Measurements from ENCODE around the gene TSC22D2. TPM values are rescaled to one million over a fixed set of nuclear protein-coding genes. Genes with fewer than 3 reads are reported as not detected.

Gene TSC22D2
- total RNA-seq, 1 donor from 2014 or later = 25.6 TPM

- no peak for DNase-seq (ENCODE audit: low spot score)
These were observed 4.6 kb downstream of the TSC22D2 start for GRCh38 chr3:150412561-150413231.

- no peak for DNase-seq (ENCODE audit: low spot score)
These were observed 6.2 kb downstream of the TSC22D2 start for GRCh38 chr3:150414258-150414657.

- no peak for DNase-seq (ENCODE audit: low spot score)
These were observed 6.9 kb downstream of the TSC22D2 start for GRCh38 chr3:150414959-150415358.

GRCh38 chr3:150419076-150419868 lies 11.2 kb downstream of the TSC22D2 start:
- no peak for DNase-seq (ENCODE audit: low spot score)

- DNase-seq (ENCODE audit: low spot score) = no peak
These were observed 11.9 kb downstream of the TSC22D2 start for GRCh38 chr3:150419959-150420358.

- no peak for DNase-seq (ENCODE audit: low spot score)
These were observed 13.2 kb downstream of the TSC22D2 start for GRCh38 chr3:150421256-150421655.

GRCh38 chr3:150421799-150422548 lies 13.9 kb downstream of the TSC22D2 start:
- no peak for DNase-seq (ENCODE audit: low spot score)

GRCh38 chr3:150422907-150423306 lies 14.8 kb downstream of the TSC22D2 start:
- DNase-seq (ENCODE audit: low spot score) = no peak

GRCh38 chr3:150423761-150424160 lies 15.7 kb downstream of the TSC22D2 start:
- no peak for DNase-seq (ENCODE audit: low spot score)

GRCh38 chr3:150426292-150426691 lies 18.2 kb downstream of the TSC22D2 start:
- no peak for DNase-seq (ENCODE audit: low spot score)

- DNase-seq (ENCODE audit: low spot score) = no peak
These were observed 20.5 kb downstream of the TSC22D2 start for GRCh38 chr3:150428562-150428961.

GRCh38 chr3:150429767-150430671 lies 21.9 kb downstream of the TSC22D2 start:
- no peak for DNase-seq (ENCODE audit: low spot score)

GRCh38 chr3:150433347-150433746 lies 25.2 kb downstream of the TSC22D2 start:
- DNase-seq (ENCODE audit: low spot score) = no peak

- DNase-seq (ENCODE audit: low spot score) = no peak
These were observed 26.1 kb downstream of the TSC22D2 start for GRCh38 chr3:150434234-150434633.

- no peak for DNase-seq (ENCODE audit: low spot score)
These were observed 28.1 kb downstream of the TSC22D2 start for GRCh38 chr3:150436161-150436560.

GRCh38 chr3:150439657-150440056 lies 31.6 kb downstream of the TSC22D2 start:
- DNase-seq (ENCODE audit: low spot score) = no peak

- no peak for DNase-seq (ENCODE audit: low spot score)
These were observed 35.2 kb downstream of the TSC22D2 start for GRCh38 chr3:150443331-150443741.

- DNase-seq (ENCODE audit: low spot score) = no peak
These were observed 36.3 kb downstream of the TSC22D2 start for GRCh38 chr3:150444371-150444770.

- DNase-seq (ENCODE audit: low spot score) = no peak
These were observed 38.4 kb downstream of the TSC22D2 start for GRCh38 chr3:150446470-150446977.

- no peak for DNase-seq (ENCODE audit: low spot score)
These were observed 39.0 kb downstream of the TSC22D2 start for GRCh38 chr3:150447084-150447483.
